ENCODE measurements around the gene ALK. TPM values are rescaled to one million over a fixed set of nuclear protein-coding genes. Genes with fewer than 3 reads are reported as not detected.

Gene ALK
- total RNA-seq, 1 experiment from 2014 or later = not detected

- no CpG with 5 or more reads among the region's 6 CpGs for WGBS (ENCODE audit: extremely low coverage, insufficient read length, low lambda C conversion rate)
- no peak overlapping the region for H3K14ac ChIP-seq (ENCODE audit: insufficient read depth, low read length)
- H3K18ac ChIP-seq (ENCODE audit: insufficient read length, low read depth, low read length) = no peak overlapping the region
- no peak overlapping the region for H2BK20ac ChIP-seq (ENCODE audit: low read depth, low read length, poor library complexity, severe bottlenecking)
- H2BK120ac ChIP-seq (ENCODE audit: low read depth, low read length, poor library complexity, severe bottlenecking) = no peak overlapping the region
- H3K23ac ChIP-seq (ENCODE audit: insufficient read length, low read depth, low read length) = no peak overlapping the region
- Mint-ChIP-seq H3K4me1 (no peaks in the 10 kb centered on the region), H3K27me3 (ENCODE audit: low read depth) (peaks cover 5% of the 10 kb centered on the region), H3K4me3 (no peak overlapping the region), H3K9me3 (no peaks in the 10 kb centered on the region), H3K27ac (no peak overlapping the region), H3K36me3 (ENCODE audit: insufficient read depth in 1 of 3, low read depth in 3 of 3) (no peaks in the 10 kb centered on the region)
- no peak overlapping the region for H3K9ac ChIP-seq (ENCODE audit: extremely low read depth, insufficient read length, low read length)
- no peak overlapping the region for H2AK5ac ChIP-seq (ENCODE audit: insufficient read length, low read length)
- no peak overlapping the region for H3K56ac ChIP-seq (ENCODE audit: insufficient read length, low read depth, low read length)
- DNase-seq = no peak
- H3K27ac ChIP-seq (ENCODE audit: insufficient read length, low read depth, low read length) = no peak overlapping the region
- H4K91ac ChIP-seq (ENCODE audit: insufficient read length, low read depth, low read length) = no peak overlapping the region
- H4K8ac ChIP-seq (replicated peaks; ENCODE audit: insufficient read length, low read depth, low read length) = no peak overlapping the region
- H2BK12ac ChIP-seq (ENCODE audit: insufficient read length, low read depth, low read length) = no peak overlapping the region
- H3K9me3 ChIP-seq (ENCODE audit: control insufficient read depth, low read depth, low read length) = no peaks in the 10 kb centered on the region
- no peak overlapping the region for H3T11ph ChIP-seq (ENCODE audit: low read length)
- no peaks in the 10 kb centered on the region for H3K23me2 ChIP-seq (ENCODE audit: insufficient read length, low read depth, low read length, poor library complexity, severe bottlenecking)
- H3K27me3 ChIP-seq (ENCODE audit: insufficient read depth, low read length) = no peaks in the 10 kb centered on the region
- H4K20me1 ChIP-seq (ENCODE audit: control insufficient read depth, insufficient read depth, insufficient read length) = no peaks in the 10 kb centered on the region
- H3K79me1 ChIP-seq (ENCODE audit: insufficient read depth, low read depth, low read length, poor library complexity, severe bottlenecking) = no peaks in the 10 kb centered on the region
- H2BK5ac ChIP-seq (ENCODE audit: insufficient read length, low read length) = no peak overlapping the region
- no peak overlapping the region for H2BK15ac ChIP-seq (ENCODE audit: low read depth, low read length)
- no peak overlapping the region for H3K4ac ChIP-seq (ENCODE audit: low read depth, low read length)
- H3K79me2 ChIP-seq (ENCODE audit: insufficient read depth, low read length) = no peaks in the 10 kb centered on the region
- no peak overlapping the region for H2AFZ ChIP-seq (ENCODE audit: low read length)
- TF ChIP-seq CTCF (conservative IDR thresholded peaks at IDR 0.05) = no peak
- no peak overlapping the region for H4K5ac ChIP-seq (ENCODE audit: insufficient read length, low read depth, low read length)
- no peak overlapping the region for H3K4me2 ChIP-seq (ENCODE audit: insufficient read depth, insufficient read length, low read length)
- no peaks in the 10 kb centered on the region for H3K4me1 ChIP-seq (ENCODE audit: insufficient read depth, low read length)
Observed at GRCh38 chr2:29567906-29568520, 353.4 kb downstream of the ALK start.
